Lung (tissue), 12 donors: ENCODE results near the gene ABHD12. TPM values are rescaled to one million over a fixed set of nuclear protein-coding genes. Genes with fewer than 3 reads are reported as not detected.

Source experiments
- ATAC-seq: fragments of 200-7000 bp; cut with Tn5 transposase; one replicate; pipeline ENCODE4 v1.9.1; 2020; ENCODE audit warnings: moderate number of reproducible peaks; ENCODE audit not compliant: insufficient read depth, low FRiP score
- DNase-seq, 3 donors: peaks; one replicate each; pipeline ENCODE4 v3.0.0-alpha.2; 2013 to 2017
- H3K27ac ChIP-seq, 2 donors: one replicate each; pipeline ENCODE4 v1.5.1; 2013; ENCODE audit warnings: mild to moderate bottlenecking in 2 of 2, moderate library complexity in 2 of 2, control low read depth in 1 of 2, inconsistent platforms in 1 of 2, low read depth in 1 of 2, low read length in 1 of 2
- H3K27me3 ChIP-seq, 3 donors: one replicate each; pipeline ENCODE4 v1.5.1; 2013; ENCODE audit warnings: low read length in 2 of 3; ENCODE audit not compliant: control insufficient read depth in 3 of 3, insufficient read depth in 3 of 3
- H3K36me3 ChIP-seq, 4 donors: one replicate each; pipeline ENCODE4 v1.5.1; 2013; ENCODE audit warnings: low read length in 4 of 4, mild to moderate bottlenecking in 1 of 4, moderate library complexity in 1 of 4; ENCODE audit not compliant: control insufficient read depth in 4 of 4, insufficient read depth in 4 of 4
- H3K4me1 ChIP-seq, 5 donors: one replicate each; pipeline ENCODE4 v1.5.1; 2013; ENCODE audit warnings: low read length in 5 of 5, mild to moderate bottlenecking in 2 of 5, moderate library complexity in 1 of 5; ENCODE audit not compliant: control insufficient read depth in 5 of 5, insufficient read depth in 5 of 5
- H3K4me3 ChIP-seq: one replicate; pipeline ENCODE4 v1.5.1; 2013; ENCODE audit warnings: mild to moderate bottlenecking, control low read depth, moderate library complexity
- H3K9ac ChIP-seq, 2 donors: one replicate each; pipeline ENCODE4 v1.5.1; 2013; ENCODE audit warnings: low read length in 2 of 2, control low read depth in 1 of 2; ENCODE audit not compliant: insufficient read depth in 1 of 2
- H3K9me3 ChIP-seq, 4 donors: one replicate each; pipeline ENCODE4 v1.5.1; 2013; ENCODE audit warnings: low read length in 3 of 4, mild to moderate bottlenecking in 1 of 4, moderate library complexity in 1 of 4; ENCODE audit not compliant: control insufficient read depth in 4 of 4, insufficient read depth in 3 of 4
- CTCF ChIP-seq: IDR thresholded peaks from 2 replicates; pipeline ENCODE4 v1.5.1; 2012; ENCODE audit warnings: mild to moderate bottlenecking; ENCODE audit errors: control extremely low read depth, extremely low read depth
- WGBS, 2 donors: extraction: QIAGEN DNeasy Blood & Tissue Kit; methylation state at CpG; one replicate each; pipeline ENCODE4 v1.1.7; 2013; 5-methylcytosine and 5-hydroxymethylcytosine counted together
- polyA plus RNA-seq, 2 donors: library from polyadenylated mRNA; stranded (reverse); fragments of 200-250 nt; gene quantifications; one replicate each; pipeline ENCODE4 v1.2.1, GENCODE V29; 2013
- total RNA-seq, 2 donors: library from RNA; depleted of rRNA in 1 of 2; stranded (reverse); fragments of >200 nt in 1 of 2; gene quantifications; one replicate each; pipeline ENCODE4 v1.2.1, GENCODE V29; 2014 to 2021
- donor health status: control.
- donor health status: control.
- donor health status: Bipolar disorder and iron deficiency.
- donor health status: healthy.
- donor health status: DM: yes; HTN: yes; CAD: no.

ABHD12 gene
- total and polyA plus RNA-seq, 4 donors: 34.3 to 58.1 (median 44.6) TPM

- peaks cover 0 to 7% (median 0%) of the 10 kb centered on the region in 5 donors for H3K4me1 ChIP-seq
- H3K36me3 ChIP-seq: peaks cover 3 to 50% (median 14%) of the 10 kb centered on the region in 4 donors
- ATAC-seq (no peak), DNase-seq (no peak)
- peaks cover 0 to 3% (median 0%) of the 10 kb centered on the region in 4 donors for H3K9me3 ChIP-seq
- H3K4me3 ChIP-seq: no peak overlapping the region
- H3K27me3 ChIP-seq: no peaks in the 10 kb centered on the region
- H3K9ac ChIP-seq: no peak overlapping the region
- peak overlapping the region in 1 of 2 donors; percentile 37 for H3K27ac ChIP-seq
- 74 to 91% methylated on average over 10 of the region's 10 CpGs for WGBS, 2 donors
- no peak for TF ChIP-seq CTCF
Observed at GRCh38 chr20:25293507-25293906, 97.1 kb downstream of the ABHD12 start.

GRCh38 chr20:25292176-25292891 is 98.3 kb downstream of the ABHD12 start:
- Histone ChIP-seq H3K27me3 (no peaks in the 10 kb centered on the region), H3K4me1 (peaks cover 0 to 7% (median 0%) of the 10 kb centered on the region in 5 donors), H3K9me3 (peaks cover 0 to 3% (median 0%) of the 10 kb centered on the region in 4 donors), H3K27ac (no peak overlapping the region), H3K9ac (no peak overlapping the region), H3K36me3 (peaks cover 3 to 58% (median 15%) of the 10 kb centered on the region in 4 donors), H3K4me3 (no peak overlapping the region)
- DNase-seq: no peak
- WGBS, 2 donors: 94 to 96% methylated on average over 35 of the region's 35 CpGs
- no peak for TF ChIP-seq CTCF
- ATAC-seq: no peak

- Histone ChIP-seq H3K9me3 (peaks cover 0 to 3% (median 0%) of the 10 kb centered on the region in 4 donors), H3K27ac (no peak overlapping the region), H3K36me3 (peaks cover 3 to 59% (median 18%) of the 10 kb centered on the region in 4 donors), H3K27me3 (no peaks in the 10 kb centered on the region), H3K4me1 (peaks cover 0 to 4% (median 0%) of the 10 kb centered on the region in 5 donors), H3K9ac (no peak overlapping the region), H3K4me3 (no peak overlapping the region)
- no peak for ATAC-seq
- WGBS, 2 donors: 96 to 98% methylated on average over 26 of the region's 26 CpGs
- no peak for TF ChIP-seq CTCF
- no peak for DNase-seq
Observed at GRCh38 chr20:25291432-25292133, 99.1 kb downstream of the ABHD12 start.
